Measurements from ENCODE around the gene MLIP. TPM values are rescaled to one million over a fixed set of nuclear protein-coding genes. Genes with fewer than 3 reads are reported as not detected.

Gene MLIP
- total RNA-seq, 1 experiment from 2014 or later: not detected

- TF ChIP-seq, protein P1, sequence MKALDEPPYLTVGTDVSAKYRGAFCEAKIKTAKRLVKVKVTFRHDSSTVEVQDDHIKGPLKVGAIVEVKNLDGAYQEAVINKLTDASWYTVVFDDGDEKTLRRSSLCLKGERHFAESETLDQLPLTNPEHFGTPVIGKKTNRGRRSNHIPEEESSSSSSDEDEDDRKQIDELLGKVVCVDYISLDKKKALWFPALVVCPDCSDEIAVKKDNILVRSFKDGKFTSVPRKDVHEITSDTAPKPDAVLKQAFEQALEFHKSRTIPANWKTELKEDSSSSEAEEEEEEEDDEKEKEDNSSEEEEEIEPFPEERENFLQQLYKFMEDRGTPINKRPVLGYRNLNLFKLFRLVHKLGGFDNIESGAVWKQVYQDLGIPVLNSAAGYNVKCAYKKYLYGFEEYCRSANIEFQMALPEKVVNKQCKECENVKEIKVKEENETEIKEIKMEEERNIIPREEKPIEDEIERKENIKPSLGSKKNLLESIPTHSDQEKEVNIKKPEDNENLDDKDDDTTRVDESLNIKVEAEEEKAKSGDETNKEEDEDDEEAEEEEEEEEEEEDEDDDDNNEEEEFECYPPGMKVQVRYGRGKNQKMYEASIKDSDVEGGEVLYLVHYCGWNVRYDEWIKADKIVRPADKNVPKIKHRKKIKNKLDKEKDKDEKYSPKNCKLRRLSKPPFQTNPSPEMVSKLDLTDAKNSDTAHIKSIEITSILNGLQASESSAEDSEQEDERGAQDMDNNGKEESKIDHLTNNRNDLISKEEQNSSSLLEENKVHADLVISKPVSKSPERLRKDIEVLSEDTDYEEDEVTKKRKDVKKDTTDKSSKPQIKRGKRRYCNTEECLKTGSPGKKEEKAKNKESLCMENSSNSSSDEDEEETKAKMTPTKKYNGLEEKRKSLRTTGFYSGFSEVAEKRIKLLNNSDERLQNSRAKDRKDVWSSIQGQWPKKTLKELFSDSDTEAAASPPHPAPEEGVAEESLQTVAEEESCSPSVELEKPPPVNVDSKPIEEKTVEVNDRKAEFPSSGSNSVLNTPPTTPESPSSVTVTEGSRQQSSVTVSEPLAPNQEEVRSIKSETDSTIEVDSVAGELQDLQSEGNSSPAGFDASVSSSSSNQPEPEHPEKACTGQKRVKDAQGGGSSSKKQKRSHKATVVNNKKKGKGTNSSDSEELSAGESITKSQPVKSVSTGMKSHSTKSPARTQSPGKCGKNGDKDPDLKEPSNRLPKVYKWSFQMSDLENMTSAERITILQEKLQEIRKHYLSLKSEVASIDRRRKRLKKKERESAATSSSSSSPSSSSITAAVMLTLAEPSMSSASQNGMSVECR (CRISPR knock-in tag; IDR thresholded peaks at IDR 0.05; ENCODE audit: borderline replicate concordance): no peak
- no peak for TF ChIP-seq MAX (CRISPR knock-in tag; IDR thresholded peaks at IDR 0.05)
- no peak for TF ChIP-seq JUN (CRISPR knock-in tag; IDR thresholded peaks at IDR 0.05)
- TF ChIP-seq NFE2L1 (CRISPR knock-in tag; IDR thresholded peaks at IDR 0.05): no peak
- no peak for TF ChIP-seq ATF3 (CRISPR knock-in tag; conservative IDR thresholded peaks at IDR 0.05)
- TF ChIP-seq CTCF (IDR thresholded peaks at IDR 0.05): no peak
- TF ChIP-seq MXD4 (CRISPR knock-in tag; IDR thresholded peaks at IDR 0.05; ENCODE audit: borderline replicate concordance): no peak
- TF ChIP-seq, protein P2, sequence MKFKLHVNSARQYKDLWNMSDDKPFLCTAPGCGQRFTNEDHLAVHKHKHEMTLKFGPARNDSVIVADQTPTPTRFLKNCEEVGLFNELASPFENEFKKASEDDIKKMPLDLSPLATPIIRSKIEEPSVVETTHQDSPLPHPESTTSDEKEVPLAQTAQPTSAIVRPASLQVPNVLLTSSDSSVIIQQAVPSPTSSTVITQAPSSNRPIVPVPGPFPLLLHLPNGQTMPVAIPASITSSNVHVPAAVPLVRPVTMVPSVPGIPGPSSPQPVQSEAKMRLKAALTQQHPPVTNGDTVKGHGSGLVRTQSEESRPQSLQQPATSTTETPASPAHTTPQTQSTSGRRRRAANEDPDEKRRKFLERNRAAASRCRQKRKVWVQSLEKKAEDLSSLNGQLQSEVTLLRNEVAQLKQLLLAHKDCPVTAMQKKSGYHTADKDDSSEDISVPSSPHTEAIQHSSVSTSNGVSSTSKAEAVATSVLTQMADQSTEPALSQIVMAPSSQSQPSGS (CRISPR knock-in tag; IDR thresholded peaks at IDR 0.05; ENCODE audit: borderline replicate concordance, low read depth): no peak
Observed at GRCh38 chr6:54194067-54194466, 82.8 kb downstream of the MLIP start (continued).

DNA sequence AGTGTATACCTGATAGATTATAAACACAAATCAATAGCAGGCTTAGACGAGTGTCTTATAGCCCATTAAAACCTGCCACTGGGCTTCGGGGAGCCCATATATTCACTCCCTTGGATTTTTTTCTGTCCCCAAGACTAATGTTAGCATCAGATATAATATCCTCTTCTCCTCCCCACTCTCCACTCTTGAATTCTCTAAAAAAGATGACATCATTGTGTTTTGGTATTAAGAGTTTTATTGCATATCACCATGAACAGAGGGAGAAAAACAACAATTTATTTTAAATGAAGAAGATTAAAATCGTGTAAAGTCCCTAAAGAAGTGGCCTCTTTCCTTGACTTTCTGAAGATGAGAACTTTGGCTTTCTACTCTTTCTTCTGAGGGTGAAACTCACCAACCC, 84.4 kb downstream of the MLIP start:
- Mint-ChIP-seq H3K27ac (no peak overlapping the region), H3K36me3 (no peaks in the 10 kb centered on the region), H3K4me3 (no peak overlapping the region), H3K27me3 (ENCODE audit: low read depth) (peaks cover 29% of the 10 kb centered on the region), H3K4me1 (peaks cover 16% of the 10 kb centered on the region), H3K9me3 (no peaks in the 10 kb centered on the region)
- ATAC-seq (no peak), DNase-seq (ENCODE audit: low spot score) (no peak)
- no peak for TF ChIP-seq ZNF416 (CRISPR knock-in tag; IDR thresholded peaks at IDR 0.05)
- CTCF ChIA-PET: no interaction called here
- POLR2A ChIA-PET: no interaction called here

- ChIA-PET POLR2A (no interaction called here), CTCF (no interaction called here)
- ATAC-seq (no peak), DNase-seq (ENCODE audit: low spot score) (no peak)
- no peaks in the 10 kb centered on the region for H3K9me3 Mint-ChIP-seq
- no peak overlapping the region for H3K4me3 Mint-ChIP-seq
- no peaks in the 10 kb centered on the region for H3K36me3 Mint-ChIP-seq
- H3K4me1 Mint-ChIP-seq: peaks cover 16% of the 10 kb centered on the region
- peaks cover 29% of the 10 kb centered on the region for H3K27me3 Mint-ChIP-seq (ENCODE audit: low read depth)
- H3K27ac Mint-ChIP-seq: no peak overlapping the region
- TF ChIP-seq, protein P3, sequence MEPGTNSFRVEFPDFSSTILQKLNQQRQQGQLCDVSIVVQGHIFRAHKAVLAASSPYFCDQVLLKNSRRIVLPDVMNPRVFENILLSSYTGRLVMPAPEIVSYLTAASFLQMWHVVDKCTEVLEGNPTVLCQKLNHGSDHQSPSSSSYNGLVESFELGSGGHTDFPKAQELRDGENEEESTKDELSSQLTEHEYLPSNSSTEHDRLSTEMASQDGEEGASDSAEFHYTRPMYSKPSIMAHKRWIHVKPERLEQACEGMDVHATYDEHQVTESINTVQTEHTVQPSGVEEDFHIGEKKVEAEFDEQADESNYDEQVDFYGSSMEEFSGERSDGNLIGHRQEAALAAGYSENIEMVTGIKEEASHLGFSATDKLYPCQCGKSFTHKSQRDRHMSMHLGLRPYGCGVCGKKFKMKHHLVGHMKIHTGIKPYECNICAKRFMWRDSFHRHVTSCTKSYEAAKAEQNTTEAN (CRISPR knock-in tag; IDR thresholded peaks at IDR 0.05): no peak
- TF ChIP-seq, protein P4, sequence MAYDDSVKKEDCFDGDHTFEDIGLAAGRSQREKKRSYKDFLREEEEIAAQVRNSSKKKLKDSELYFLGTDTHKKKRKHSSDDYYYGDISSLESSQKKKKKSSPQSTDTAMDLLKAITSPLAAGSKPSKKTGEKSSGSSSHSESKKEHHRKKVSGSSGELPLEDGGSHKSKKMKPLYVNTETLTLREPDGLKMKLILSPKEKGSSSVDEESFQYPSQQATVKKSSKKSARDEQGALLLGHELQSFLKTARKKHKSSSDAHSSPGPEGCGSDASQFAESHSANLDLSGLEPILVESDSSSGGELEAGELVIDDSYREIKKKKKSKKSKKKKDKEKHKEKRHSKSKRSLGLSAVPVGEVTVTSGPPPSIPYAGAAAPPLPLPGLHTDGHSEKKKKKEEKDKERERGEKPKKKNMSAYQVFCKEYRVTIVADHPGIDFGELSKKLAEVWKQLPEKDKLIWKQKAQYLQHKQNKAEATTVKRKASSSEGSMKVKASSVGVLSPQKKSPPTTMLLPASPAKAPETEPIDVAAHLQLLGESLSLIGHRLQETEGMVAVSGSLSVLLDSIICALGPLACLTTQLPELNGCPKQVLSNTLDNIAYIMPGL (CRISPR knock-in tag; IDR thresholded peaks at IDR 0.05): no peak
- TF ChIP-seq EMX1 (CRISPR knock-in tag; IDR thresholded peaks at IDR 0.05) (no peak), MLX (CRISPR knock-in tag; IDR thresholded peaks at IDR 0.05) (no peak)
Observed at GRCh38 chr6:54196905-54197304, 85.7 kb downstream of the MLIP start.
